ENCODE measurements around the gene UCP2. TPM values are rescaled to one million over a fixed set of nuclear protein-coding genes. Genes with fewer than 3 reads are reported as not detected.
"Not testable (repeated sequence)": the region's sequence is repeated elsewhere in the genome, so short reads cannot be mapped to it uniquely, and the experiment has no call there.

Gene UCP2
- total RNA-seq, 1 experiment from 2014 or later = 22.7 TPM

GRCh38 chr11:73957654-73958361 is 24.8 kb downstream of the UCP2 start:
- in situ Hi-C loops (cut with HindIII; ENCODE audit: low pct_unique_long_range_greater_than_20kb, low sequenced_read_pairs) = no loop called here
- DNase-seq (ENCODE audit: low read depth) = no peak

- in situ Hi-C loops (cut with HindIII; ENCODE audit: low pct_unique_long_range_greater_than_20kb, low sequenced_read_pairs) = no loop called here
- no peak for DNase-seq (ENCODE audit: low read depth)
These were observed 25.6 kb downstream of the UCP2 start for GRCh38 chr11:73956876-73957653.

- no peak for DNase-seq (ENCODE audit: low read depth)
- in situ Hi-C loops (cut with HindIII; ENCODE audit: low pct_unique_long_range_greater_than_20kb, low sequenced_read_pairs) = no loop called here
These were observed 30.8 kb downstream of the UCP2 start for GRCh38 chr11:73951797-73952196.

- in situ Hi-C loops (cut with HindIII; ENCODE audit: low pct_unique_long_range_greater_than_20kb, low sequenced_read_pairs) = no loop called here
- peak; percentile 25 for DNase-seq (ENCODE audit: low read depth)
These were observed 31.6 kb downstream of the UCP2 start, which contains the start of gene DNAJB13 for GRCh38 chr11:73950869-73951710. Gene DNAJB13, plus strand, starts transcription at chr11:73951026. Its CDS starts 44 bp downstream, at chr11:73951070.

GRCh38 chr11:73949912-73950311 is 32.7 kb downstream of the UCP2 start:
- in situ Hi-C loops (cut with HindIII; ENCODE audit: low pct_unique_long_range_greater_than_20kb, low sequenced_read_pairs) = no loop called here
- DNase-seq (ENCODE audit: low read depth) = no peak

GRCh38 chr11:73949246-73949645 is 33.4 kb downstream of the UCP2 start:
- DNase-seq (ENCODE audit: low read depth) = no peak
- in situ Hi-C loops (cut with HindIII; ENCODE audit: low pct_unique_long_range_greater_than_20kb, low sequenced_read_pairs) = no loop called here

GRCh38 chr11:73946798-73947458 is 35.7 kb downstream of the UCP2 start:
- in situ Hi-C loops (cut with HindIII; ENCODE audit: low pct_unique_long_range_greater_than_20kb, low sequenced_read_pairs) = no loop called here
- DNase-seq (ENCODE audit: low read depth) = no peak

GRCh38 chr11:73945396-73945795 is 37.2 kb downstream of the UCP2 start:
- in situ Hi-C loops (cut with HindIII; ENCODE audit: low pct_unique_long_range_greater_than_20kb, low sequenced_read_pairs) = no loop called here
- DNase-seq (ENCODE audit: low read depth) = no peak

- in situ Hi-C loops (cut with HindIII; ENCODE audit: low pct_unique_long_range_greater_than_20kb, low sequenced_read_pairs) = no loop called here
- no peak for DNase-seq (ENCODE audit: low read depth)
These were observed 37.7 kb downstream of the UCP2 start for GRCh38 chr11:73944901-73945300.

GRCh38 chr11:73944085-73944484 is 38.6 kb downstream of the UCP2 start:
- no peak for DNase-seq (ENCODE audit: low read depth)
- in situ Hi-C loops (cut with HindIII; ENCODE audit: low pct_unique_long_range_greater_than_20kb, low sequenced_read_pairs) = no loop called here

- in situ Hi-C loops (cut with HindIII; ENCODE audit: low pct_unique_long_range_greater_than_20kb, low sequenced_read_pairs) = no loop called here
These were observed 40.6 kb downstream of the UCP2 start for GRCh38 chr11:73942010-73942409.

GRCh38 chr11:73940801-73941570 is 41.7 kb downstream of the UCP2 start:
- in situ Hi-C loops (cut with HindIII; ENCODE audit: low pct_unique_long_range_greater_than_20kb, low sequenced_read_pairs) = no loop called here
- no peak for DNase-seq (ENCODE audit: low read depth)

More at GRCh38 chr11:73942010-73942409, 40.6 kb downstream of the UCP2 start:
- no peak for DNase-seq (ENCODE audit: low read depth)

- no peak for DNase-seq (ENCODE audit: low read depth)
These were observed 43.5 kb downstream of the UCP2 start for GRCh38 chr11:73939096-73939495.

GRCh38 chr11:73936047-73936446 is 46.6 kb downstream of the UCP2 start:
- in situ Hi-C loops (cut with HindIII; ENCODE audit: low pct_unique_long_range_greater_than_20kb, low sequenced_read_pairs); DNase-seq (ENCODE audit: low read depth): not testable (repeated sequence)

More at GRCh38 chr11:73939096-73939495, 43.5 kb downstream of the UCP2 start:
- in situ Hi-C loops (cut with HindIII; ENCODE audit: low pct_unique_long_range_greater_than_20kb, low sequenced_read_pairs) = no loop called here

- in situ Hi-C loops (cut with HindIII; ENCODE audit: low pct_unique_long_range_greater_than_20kb, low sequenced_read_pairs) = no loop called here
These were observed 49.9 kb downstream of the UCP2 start for GRCh38 chr11:73932781-73933180.

GRCh38 chr11:73931951-73932350 is 50.7 kb downstream of the UCP2 start:
- no peak for DNase-seq (ENCODE audit: low read depth)
- in situ Hi-C loops (cut with HindIII; ENCODE audit: low pct_unique_long_range_greater_than_20kb, low sequenced_read_pairs) = no loop called here

More at GRCh38 chr11:73932781-73933180, 49.9 kb downstream of the UCP2 start:
- no peak for DNase-seq (ENCODE audit: low read depth)

- peak; percentile 45 for DNase-seq (ENCODE audit: low read depth)
These were observed 51.5 kb downstream of the UCP2 start for GRCh38 chr11:73931039-73931645.

More at GRCh38 chr11:73931039-73931645, 51.5 kb downstream of the UCP2 start:
- in situ Hi-C loops (cut with HindIII; ENCODE audit: low pct_unique_long_range_greater_than_20kb, low sequenced_read_pairs) = no loop called here
